Head of caudate nucleus (tissue), 42 donors: ENCODE data around the gene HSF2BP.
A peak's percentile ranks its signal among the peaks of the same experiment; 100 is the strongest.
"Not testable (repeated sequence)": the region's sequence is repeated elsewhere in the genome, so short reads cannot be mapped to it uniquely, and the experiment has no call there.

Source experiments
- DNase-seq, 42 donors: peaks; one replicate each; pipeline versions ENCODE4 v3.0.0 to v3.0.0-alpha.2; 2020 to 2021; ENCODE audit warnings: mixed read lengths in 7 of 42
- intact Hi-C: fragments of 100-400 bp; cut with DNase I; formaldehyde crosslinking; loops from one replicate; pipeline ENCODE4 v1.15.0; 2022

Gene HSF2BP

GRCh38 chr21:43659136-43660000, at the start of gene HSF2BP, which contains the start of gene RRP1B:
Gene HSF2BP (minus strand): TSS chr21:43659488. CDS start chr21:43658096, 1,392 bp downstream.
Gene RRP1B (plus strand): TSS chr21:43659560. CDS start chr21:43659665, 105 bp downstream.
- DNase-seq = peak; percentile 35 to 91 (median 82)
- intact Hi-C loops = no loop called here

- no peak for DNase-seq
- intact Hi-C loops = no loop called here
Measured at GRCh38 chr21:43708745-43709381, 49.6 kb upstream of the HSF2BP start.

- no peak for DNase-seq
- intact Hi-C loops = no loop called here
Measured at GRCh38 chr21:43707462-43707861, 48.2 kb upstream of the HSF2BP start.

GRCh38 chr21:43703035-43703880, 44.0 kb upstream of the HSF2BP start:
- intact Hi-C loops = no loop called here
- peak; percentile 43 to 87 (median 71) for DNase-seq

- DNase-seq = peak in 20 of 42 donors; percentile 29 to 77 (median 57)
- intact Hi-C loops = no loop called here
Measured at GRCh38 chr21:43702785-43703034, 43.4 kb upstream of the HSF2BP start.

GRCh38 chr21:43701936-43702784, 42.9 kb upstream of the HSF2BP start:
- intact Hi-C loops = no loop called here
- no peak for DNase-seq

- intact Hi-C loops = no loop called here
- DNase-seq = peak in 3 of 42 donors; percentile 35 to 68 (median 62)
Measured at GRCh38 chr21:43699933-43700599, 40.8 kb upstream of the HSF2BP start.

- DNase-seq, intact Hi-C loops: not testable (repeated sequence)
Measured at GRCh38 chr21:43699492-43699777, 40.1 kb upstream of the HSF2BP start.

- intact Hi-C loops = no loop called here
- peak in 1 of 42 donors; percentile 1 for DNase-seq
Measured at GRCh38 chr21:43697758-43698643, 38.7 kb upstream of the HSF2BP start.

- intact Hi-C loops = no loop called here
- peak in 2 of 42 donors; percentile 28 to 35 for DNase-seq
Measured at GRCh38 chr21:43696214-43696613, 36.9 kb upstream of the HSF2BP start.

GRCh38 chr21:43694437-43695079, 35.3 kb upstream of the HSF2BP start:
- intact Hi-C loops = no loop called here

GRCh38 chr21:43693981-43694380, 34.7 kb upstream of the HSF2BP start:
- intact Hi-C loops = no loop called here
- DNase-seq = peak in 1 of 42 donors; percentile 29

More at GRCh38 chr21:43694437-43695079, 35.3 kb upstream of the HSF2BP start:
- peak in 20 of 42 donors; percentile 25 to 77 (median 43) for DNase-seq

- peak in 1 of 42 donors; percentile 30 for DNase-seq
- intact Hi-C loops = no loop called here
Measured at GRCh38 chr21:43692949-43693348, 33.7 kb upstream of the HSF2BP start.

- DNase-seq = peak in 1 of 42 donors; percentile 14
- intact Hi-C loops = no loop called here
Measured at GRCh38 chr21:43691801-43692200, 32.5 kb upstream of the HSF2BP start.

GRCh38 chr21:43691086-43691795, 32.0 kb upstream of the HSF2BP start:
- DNase-seq = peak in 3 of 42 donors; percentile 15 to 39 (median 23)
- intact Hi-C loops = no loop called here

GRCh38 chr21:43690346-43690745, 31.1 kb upstream of the HSF2BP start:
- peak in 1 of 42 donors; percentile 37 for DNase-seq
- intact Hi-C loops = no loop called here
